ENCODE results near the gene MYO1C. TPM values are rescaled to one million over a fixed set of nuclear protein-coding genes. Genes with fewer than 3 reads are reported as not detected.
"Not testable (repeated sequence)": the region's sequence is repeated elsewhere in the genome, so short reads cannot be mapped to it uniquely, and the experiment has no call there.

MYO1C gene
- 55.9 and 57.2 TPM in 2 replicates for total RNA-seq (2014; rRNA removed; shearing (Covaris generic))

GRCh38 chr17:1492249-1493206, at the start of gene MYO1C:
Gene MYO1C (minus strand): TSS chr17:1492686. CDS start chr17:1492487, 199 bp downstream.
- no peak for DNase-seq (ENCODE audit: low read depth)

GRCh38 chr17:1541367-1541904, 49.0 kb upstream of the MYO1C start:
- no peak for DNase-seq (ENCODE audit: low read depth)

- no peak for DNase-seq (ENCODE audit: low read depth)
Measured at GRCh38 chr17:1539811-1540210, 47.3 kb upstream of the MYO1C start.

- DNase-seq (ENCODE audit: low read depth), result no peak
Measured at GRCh38 chr17:1535737-1536136, 43.3 kb upstream of the MYO1C start.

GRCh38 chr17:1533661-1534325, 41.3 kb upstream of the MYO1C start:
- no peak for DNase-seq (ENCODE audit: low read depth)

GRCh38 chr17:1532836-1533602, 40.5 kb upstream of the MYO1C start:
- peak; percentile 35 for DNase-seq (ENCODE audit: low read depth)

- DNase-seq (ENCODE audit: low read depth), result no peak
Measured at GRCh38 chr17:1529863-1530262, 37.4 kb upstream of the MYO1C start.

- not testable (repeated sequence) for DNase-seq (ENCODE audit: low read depth)
Measured at GRCh38 chr17:1526876-1527275, 34.4 kb upstream of the MYO1C start.

GRCh38 chr17:1522626-1523025, 30.1 kb upstream of the MYO1C start:
- no peak for DNase-seq (ENCODE audit: low read depth)

- no peak for DNase-seq (ENCODE audit: low read depth)
Measured at GRCh38 chr17:1521086-1521640, 28.7 kb upstream of the MYO1C start.

GRCh38 chr17:1519678-1520077, 27.2 kb upstream of the MYO1C start:
- no peak for DNase-seq (ENCODE audit: low read depth)

GRCh38 chr17:1518410-1518809, 25.9 kb upstream of the MYO1C start:
- no peak for DNase-seq (ENCODE audit: low read depth)

- peak; percentile 100 for DNase-seq (ENCODE audit: low read depth)
Measured at GRCh38 chr17:1516388-1517161, 24.1 kb upstream of the MYO1C start, which contains the start of gene INPP5K. Gene INPP5K (minus strand): TSS chr17:1516612. CDS start chr17:1516499, 113 bp downstream.

GRCh38 chr17:1515640-1516387, 23.3 kb upstream of the MYO1C start:
- peak; percentile 87 for DNase-seq (ENCODE audit: low read depth)

- no peak for DNase-seq (ENCODE audit: low read depth)
Measured at GRCh38 chr17:1512351-1512750, 19.9 kb upstream of the MYO1C start.

- DNase-seq (ENCODE audit: low read depth), result peak; percentile 66
Measured at GRCh38 chr17:1511756-1512321, 19.4 kb upstream of the MYO1C start.

- DNase-seq (ENCODE audit: low read depth), result peak; percentile 50
Measured at GRCh38 chr17:1511290-1511689, 18.8 kb upstream of the MYO1C start.

GRCh38 chr17:1509290-1509881, 16.9 kb upstream of the MYO1C start:
- DNase-seq (ENCODE audit: low read depth), result no peak

GRCh38 chr17:1508709-1509108, 16.2 kb upstream of the MYO1C start:
- DNase-seq (ENCODE audit: low read depth), result not testable (repeated sequence)
